Loucy (cell line): ENCODE results near the gene UVRAG.

ENCODE experiments used
- H2AFZ ChIP-seq: fragments of 200-600 bp; sonication (generic); 2 replicates; pipeline ENCODE4 v1.6.0; 2016; ENCODE audit warnings: antibody characterized with exemption, mild to moderate bottlenecking, low read length, moderate library complexity
- H3F3A ChIP-seq: fragments of 200-600 bp; 2 replicates; pipeline ENCODE4 v1.6.0; 2016; ENCODE audit warnings: antibody characterized with exemption, low read depth, mild to moderate bottlenecking
- H3K27me3 ChIP-seq: fragments of 200-600 bp; sonication (generic); 2 replicates; pipeline ENCODE4 v1.6.1; 2014; ENCODE audit warnings: low read length, mild to moderate bottlenecking; ENCODE audit not compliant: insufficient read depth, poor library complexity, severe bottlenecking
- H3K36me3 ChIP-seq: fragments of 200-600 bp; sonication (generic); 2 replicates; pipeline ENCODE4 v1.6.1; 2016; ENCODE audit warnings: low read length; ENCODE audit not compliant: insufficient read depth
- H3K4me1 ChIP-seq: fragments of 200-600 bp; sonication (generic); 2 replicates; pipeline ENCODE4 v1.5.1; 2014; ENCODE audit warnings: low read length, mild to moderate bottlenecking; ENCODE audit not compliant: insufficient read depth, poor library complexity, severe bottlenecking
- H3K4me2 ChIP-seq: fragments of 200-600 bp; sonication (generic); 2 replicates; pipeline ENCODE4 v1.6.0; 2014; ENCODE audit warnings: antibody characterized with exemption, low read length, low read depth, mild to moderate bottlenecking; ENCODE audit not compliant: poor library complexity, severe bottlenecking
- H3K4me3 ChIP-seq: fragments of 200-600 bp; sonication (generic); 2 replicates; pipeline ENCODE4 v1.5.1; 2014; ENCODE audit warnings: low read length, mild to moderate bottlenecking, mixed read lengths; ENCODE audit not compliant: poor library complexity, severe bottlenecking
- H3K79me2 ChIP-seq: fragments of 200-600 bp; sonication (generic); 2 replicates; pipeline ENCODE4 v1.6.1; 2014; ENCODE audit warnings: low read length; ENCODE audit not compliant: insufficient read depth
- H3K9ac ChIP-seq: fragments of 200-600 bp; sonication (generic); 2 replicates; pipeline ENCODE4 v1.6.0; 2014; ENCODE audit warnings: mild to moderate bottlenecking, low read depth, low read length, moderate library complexity; ENCODE audit not compliant: poor library complexity, severe bottlenecking
- H3K9me2 ChIP-seq: fragments of 200-600 bp; sonication (generic); replicated peaks from 2 replicates; pipeline ENCODE4 v1.6.1; 2016; ENCODE audit warnings: low read depth, low read length, mixed read lengths
- H3K9me3 ChIP-seq: fragments of 200-600 bp; sonication (generic); 2 replicates; pipeline ENCODE4 v1.6.1; 2014; ENCODE audit warnings: mild to moderate bottlenecking, antibody characterized with exemption, low read length, low read depth; ENCODE audit not compliant: insufficient read depth
- H4K20me1 ChIP-seq: fragments of 200-600 bp; sonication (generic); 2 replicates; pipeline ENCODE4 v1.6.0; 2014; ENCODE audit warnings: antibody characterized with exemption, low read length, mild to moderate bottlenecking; ENCODE audit not compliant: insufficient read depth, poor library complexity, severe bottlenecking
- CTCF ChIP-seq: fragments of 200-600 bp; sonication (generic); conservative IDR thresholded peaks from 2 replicates; pipeline ENCODE4 v1.5.1; 2014; ENCODE audit warnings: mild to moderate bottlenecking, antibody characterized with exemption, low read length
- EZH2phosphoT487 ChIP-seq: fragments of 200-600 bp; IDR thresholded peaks from 2 replicates; pipeline ENCODE4 v1.6.1; 2018; ENCODE audit warnings: antibody characterized with exemption, mild to moderate bottlenecking, moderate library complexity, borderline replicate concordance

The UVRAG gene

GRCh38 chr11:75964071-75964470 lies 149.1 kb downstream of the UVRAG start:
- Histone ChIP-seq H3K4me3 (no peak overlapping the region), H3K9me3 (no peaks in the 10 kb centered on the region), H3F3A (no peaks in the 10 kb centered on the region), H3K9me2 (no peaks in the 10 kb centered on the region), H3K79me2 (no peaks in the 10 kb centered on the region), H4K20me1 (no peaks in the 10 kb centered on the region), H3K27me3 (no peaks in the 10 kb centered on the region), H3K36me3 (0 out of 2 replicates have a peak, but pooled peaks cover 10% of the 10 kb centered on the region), H3K9ac (no peak overlapping the region), H3K4me1 (no peaks in the 10 kb centered on the region), H2AFZ (no peak overlapping the region), H3K4me2 (no peak overlapping the region)
- no peak for TF ChIP-seq EZH2phosphoT487
- no peak for TF ChIP-seq CTCF

DNA sequence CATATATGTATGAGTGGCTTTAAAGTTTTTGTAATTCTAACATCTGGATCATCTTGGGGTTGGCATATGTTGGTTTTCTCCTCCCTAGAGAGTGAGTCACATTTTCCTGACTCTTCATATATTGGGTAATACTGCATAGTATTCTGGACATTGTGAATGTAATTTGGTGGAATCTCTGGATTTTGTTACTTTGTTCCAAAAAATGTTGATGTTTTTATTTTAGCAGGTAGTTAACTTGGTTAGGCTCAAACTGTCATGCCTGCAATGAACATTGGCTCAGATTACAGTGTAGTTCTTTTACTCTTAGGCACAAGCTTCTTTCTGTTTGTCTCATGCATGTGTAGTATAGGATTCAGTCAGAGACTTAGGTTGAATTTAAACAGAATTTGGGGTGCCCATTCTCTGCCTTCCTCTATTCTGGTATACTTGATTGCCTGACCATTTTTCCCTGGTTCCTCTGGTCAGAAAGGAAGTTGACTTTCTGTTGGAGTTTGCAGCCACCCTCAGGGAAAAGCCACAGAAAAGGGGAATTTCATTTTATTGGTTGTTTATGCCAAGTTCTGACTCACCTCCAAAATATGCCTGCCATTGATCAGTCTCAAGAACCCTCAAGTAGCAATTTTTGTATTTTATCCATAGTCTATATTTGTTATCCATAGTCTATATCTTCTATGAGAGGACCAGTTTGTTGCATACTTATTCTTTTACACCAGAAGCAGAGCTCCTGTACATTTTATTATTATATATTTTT lies 151.7 kb downstream of the UVRAG start:
- 0 out of 2 replicates have a peak, but pooled peaks cover 10% of the 10 kb centered on the region for H3K36me3 ChIP-seq
- no peaks in the 10 kb centered on the region for H3K27me3 ChIP-seq
- H3K9me2 ChIP-seq = no peaks in the 10 kb centered on the region
- H2AFZ ChIP-seq = no peak overlapping the region
- H3K9me3 ChIP-seq = no peaks in the 10 kb centered on the region
- H3K4me3 ChIP-seq = no peak overlapping the region
- H3K4me1 ChIP-seq = no peaks in the 10 kb centered on the region
- no peaks in the 10 kb centered on the region for H3F3A ChIP-seq
- no peaks in the 10 kb centered on the region for H3K79me2 ChIP-seq
- no peak overlapping the region for H3K9ac ChIP-seq
- H3K4me2 ChIP-seq = no peak overlapping the region
- H4K20me1 ChIP-seq = no peaks in the 10 kb centered on the region
- no peak for TF ChIP-seq CTCF
- no peak for TF ChIP-seq EZH2phosphoT487

- H3K79me2 ChIP-seq = no peaks in the 10 kb centered on the region
- no peak overlapping the region for H3K9ac ChIP-seq
- H3F3A ChIP-seq = no peaks in the 10 kb centered on the region
- no peak overlapping the region for H2AFZ ChIP-seq
- no peaks in the 10 kb centered on the region for H3K9me2 ChIP-seq
- no peak overlapping the region for H3K4me2 ChIP-seq
- no peaks in the 10 kb centered on the region for H4K20me1 ChIP-seq
- H3K27me3 ChIP-seq = no peaks in the 10 kb centered on the region
- H3K4me3 ChIP-seq = no peak overlapping the region
- H3K9me3 ChIP-seq = 0 out of 2 replicates have a peak, but pooled peaks cover 3% of the 10 kb centered on the region
- TF ChIP-seq CTCF = no peak
- TF ChIP-seq EZH2phosphoT487 = no peak
- 0 out of 2 replicates have a peak, but pooled peaks cover under 1% of the 10 kb centered on the region for H3K36me3 ChIP-seq
- no peaks in the 10 kb centered on the region for H3K4me1 ChIP-seq
Measured at GRCh38 chr11:75968021-75968625, 153.1 kb downstream of the UVRAG start.
